HEK293 (cell line): Measurements from ENCODE around the gene RGS6.

Experiments used
- CTCF ChIA-PET: fragments of 350-600 bp; formaldehyde crosslinking; extraction: SDS; loops from one replicate; lab custom pipeline; 2021; ENCODE audit warnings: antibody characterized with exemption; lab: Yijun Ruan, JAX
- POLR2A ChIA-PET: fragments of 300-600 bp; formaldehyde crosslinking; extraction: SDS; loops from one replicate; lab custom pipeline; 2020; ENCODE audit warnings: antibody characterized with exemption, inconsistent platforms; lab: Yijun Ruan, JAX
- H3K27ac ChIP-seq: fragments of 200-500 bp; sonication (Bioruptor generic); 2 replicates; pipeline ENCODE4 v1.5.1; 2014; ENCODE audit warnings: low read depth, low read length, control low read depth, inconsistent platforms; ENCODE audit errors: extremely low read depth
- H3K36me3 ChIP-seq, 2 experiments: fragments of 200-500 bp in 1 of 2; sonication (Bioruptor generic) in 1 of 2; 1 replicate in 1 of 2; 2 replicates in 1 of 2; pipeline ENCODE4 v1.5.1; 2014 to 2017; ENCODE audit warnings: inconsistent platforms in 2 of 2, low read length in 2 of 2; ENCODE audit not compliant: control insufficient read depth in 2 of 2, insufficient read depth in 1 of 2
- H3K4me1 ChIP-seq: fragments of 200-500 bp; sonication (Bioruptor generic); 2 replicates; pipeline ENCODE4 v1.5.1; 2014; ENCODE audit warnings: mild to moderate bottlenecking, low read length, inconsistent platforms; ENCODE audit not compliant: control insufficient read depth, insufficient read depth
- H3K4me3 ChIP-seq: 2 replicates; pipeline ENCODE4 v1.5.1; 2011; ENCODE audit warnings: low read depth, mild to moderate bottlenecking, control low read depth, low read length, moderate library complexity
- H3K9me3 ChIP-seq: fragments of 200-500 bp; sonication (Bioruptor generic); 2 replicates; pipeline ENCODE4 v1.5.1; 2014; ENCODE audit warnings: low read depth, low read length, inconsistent platforms; ENCODE audit not compliant: control insufficient read depth, insufficient read depth
- GLIS2 ChIP-seq: fragments of 450-650 bp; formaldehyde crosslinking; IDR thresholded peaks from 2 replicates; pipeline ENCODE4 v1.5.1; 2016; ENCODE audit warnings: missing biosample characterization, missing genetic modification characterization
- HOXD13 ChIP-seq: sonication (generic); formaldehyde crosslinking; IDR thresholded peaks from 2 replicates; pipeline ENCODE4 v1.8.0; 2022; ENCODE audit warnings: missing genetic modification reagents, borderline replicate concordance
- SETDB1 ChIP-seq: IDR thresholded peaks from one replicate; pipeline ENCODE4 v1.6.1; 2017; ENCODE audit warnings: mild to moderate bottlenecking, low read length, moderate library complexity, mixed read lengths; ENCODE audit not compliant: insufficient read length
- TCF7L2 ChIP-seq: IDR thresholded peaks from 2 replicates; pipeline ENCODE4 v1.6.1; 2011; ENCODE audit warnings: low read depth, mild to moderate bottlenecking, inconsistent platforms, low read length, moderate library complexity, borderline replicate concordance
- ZBTB17 ChIP-seq: fragments of 450-650 bp; formaldehyde crosslinking; IDR thresholded peaks from 2 replicates; pipeline ENCODE4 v1.5.1; 2016; ENCODE audit warnings: missing biosample characterization, missing genetic modification characterization
- ZBTB8A ChIP-seq: fragments of 450-650 bp; formaldehyde crosslinking; IDR thresholded peaks from 2 replicates; pipeline ENCODE4 v1.5.1; 2016; ENCODE audit warnings: missing biosample characterization, missing genetic modification characterization
- ZNF10 ChIP-seq: fragments of 450-650 bp; formaldehyde crosslinking; IDR thresholded peaks from 2 replicates; pipeline ENCODE4 v1.5.1; 2017; ENCODE audit warnings: missing biosample characterization, missing genetic modification characterization
- ZNF146 ChIP-seq: fragments of 450-650 bp; formaldehyde crosslinking; IDR thresholded peaks from 2 replicates; pipeline ENCODE4 v1.5.1; 2016; ENCODE audit warnings: missing biosample characterization, missing genetic modification characterization
- ZNF16 ChIP-seq: fragments of 450-650 bp; formaldehyde crosslinking; IDR thresholded peaks from 2 replicates; pipeline ENCODE4 v1.5.1; 2016; ENCODE audit warnings: low read depth, missing biosample characterization, missing genetic modification characterization
- ZNF169 ChIP-seq: fragments of 450-650 bp; formaldehyde crosslinking; IDR thresholded peaks from 2 replicates; pipeline ENCODE4 v1.5.1; 2016; ENCODE audit warnings: missing biosample characterization, missing genetic modification characterization
- ZNF175 ChIP-seq: fragments of 450-650 bp; formaldehyde crosslinking; IDR thresholded peaks from 2 replicates; pipeline ENCODE4 v1.5.1; 2016; ENCODE audit warnings: missing biosample characterization, missing genetic modification characterization
- ZNF184 ChIP-seq: fragments of 450-650 bp; IDR thresholded peaks from 2 replicates; pipeline ENCODE4 v1.5.1; 2018; ENCODE audit warnings: missing biosample characterization, mild to moderate bottlenecking, missing genetic modification characterization
- ZNF2 ChIP-seq: fragments of 450-650 bp; formaldehyde crosslinking; IDR thresholded peaks from 2 replicates; pipeline ENCODE4 v1.5.1; 2016; ENCODE audit warnings: missing biosample characterization, missing genetic modification characterization
- ZNF223 ChIP-seq: fragments of 450-650 bp; formaldehyde crosslinking; IDR thresholded peaks from 2 replicates; pipeline ENCODE4 v1.5.1; 2016; ENCODE audit warnings: missing biosample characterization, missing genetic modification characterization
- ZNF24 ChIP-seq: fragments of 450-650 bp; formaldehyde crosslinking; IDR thresholded peaks from 2 replicates; pipeline ENCODE4 v1.5.1; 2016; ENCODE audit warnings: missing biosample characterization, missing genetic modification characterization
- ZNF292 ChIP-seq: fragments of 450-650 bp; formaldehyde crosslinking; IDR thresholded peaks from 2 replicates; pipeline ENCODE4 v1.5.1; 2016; ENCODE audit warnings: low read depth, missing biosample characterization, missing genetic modification characterization, borderline replicate concordance
- ZNF423 ChIP-seq: fragments of 450-650 bp; formaldehyde crosslinking; IDR thresholded peaks from 2 replicates; pipeline ENCODE4 v1.5.1; 2016; ENCODE audit warnings: missing biosample characterization, missing genetic modification characterization
- ZNF449 ChIP-seq: fragments of 450-650 bp; formaldehyde crosslinking; IDR thresholded peaks from 2 replicates; pipeline ENCODE4 v1.5.1; 2017; ENCODE audit warnings: missing biosample characterization, mild to moderate bottlenecking, missing genetic modification characterization, moderate library complexity
- ZNF501 ChIP-seq: fragments of 450-650 bp; formaldehyde crosslinking; IDR thresholded peaks from 2 replicates; pipeline ENCODE4 v1.5.1; 2016; ENCODE audit warnings: missing biosample characterization, missing genetic modification characterization
- ZNF514 ChIP-seq: fragments of 450-650 bp; formaldehyde crosslinking; IDR thresholded peaks from 2 replicates; pipeline ENCODE4 v1.5.1; 2016; ENCODE audit warnings: missing biosample characterization, missing genetic modification characterization
- ZNF521 ChIP-seq: fragments of 450-650 bp; formaldehyde crosslinking; IDR thresholded peaks from 2 replicates; pipeline ENCODE4 v1.5.1; 2017; ENCODE audit warnings: missing biosample characterization, mild to moderate bottlenecking, missing genetic modification characterization
- ZNF548 ChIP-seq: fragments of 450-650 bp; formaldehyde crosslinking; IDR thresholded peaks from 2 replicates; pipeline ENCODE4 v1.5.1; 2016; ENCODE audit warnings: missing biosample characterization, missing genetic modification characterization
- ZNF561 ChIP-seq: fragments of 450-650 bp; IDR thresholded peaks from 2 replicates; pipeline ENCODE4 v1.5.1; 2018; ENCODE audit warnings: missing biosample characterization, missing genetic modification characterization, borderline replicate concordance
- ZNF623 ChIP-seq: fragments of 450-650 bp; formaldehyde crosslinking; IDR thresholded peaks from 2 replicates; pipeline ENCODE4 v1.5.1; 2016; ENCODE audit warnings: missing biosample characterization, missing genetic modification characterization
- ZNF768 ChIP-seq: fragments of 450-650 bp; formaldehyde crosslinking; IDR thresholded peaks from 2 replicates; pipeline ENCODE4 v1.5.1; 2018; ENCODE audit warnings: missing biosample characterization, mild to moderate bottlenecking, missing genetic modification characterization
- ZNF777 ChIP-seq: fragments of 450-650 bp; formaldehyde crosslinking; IDR thresholded peaks from 2 replicates; pipeline ENCODE4 v1.5.1; 2017; ENCODE audit warnings: missing biosample characterization, missing genetic modification characterization, borderline replicate concordance
- ZNF792 ChIP-seq: fragments of 450-650 bp; formaldehyde crosslinking; IDR thresholded peaks from 2 replicates; pipeline ENCODE4 v1.5.1; 2016; ENCODE audit warnings: missing biosample characterization, missing genetic modification characterization
- TF ChIP-seq, protein P1 (sequence below): fragments of 450-650 bp; IDR thresholded peaks from 2 replicates; pipeline ENCODE4 v1.5.1; 2018; ENCODE audit warnings: missing biosample characterization, missing genetic modification characterization

Gene RGS6

DNA sequence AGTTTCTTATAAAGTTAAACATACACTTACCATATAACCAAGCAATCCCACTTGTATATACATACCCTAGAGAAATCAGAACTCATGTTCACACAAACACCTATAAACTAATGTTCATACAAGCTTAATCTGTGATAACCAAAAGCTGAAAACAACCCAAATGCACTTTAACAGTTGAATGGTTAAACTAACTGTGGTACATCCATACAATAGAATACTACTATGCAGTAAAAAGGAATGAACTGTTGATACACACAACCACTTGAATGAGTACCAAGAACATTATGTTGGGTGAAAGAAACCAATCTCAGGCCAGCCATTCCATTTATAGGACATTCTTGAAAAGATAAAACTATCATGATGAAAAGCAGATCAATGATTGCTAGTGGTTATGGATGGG, 534.1 kb downstream of the RGS6 start:
- Histone ChIP-seq H3K4me3 (no peak overlapping the region), H3K9me3 (no peaks in the 10 kb centered on the region; the same call in none of the 2 replicates), H3K27ac (no peak overlapping the region), H3K36me3 (no peaks in the 10 kb centered on the region), H3K4me1 (no peaks in the 10 kb centered on the region)
- ChIA-PET POLR2A (no interaction called here), CTCF (interaction anchor here (0.6 kb wide), 1 partner anchor 20 kb away, joined by 3 read pairs; no protein-coding TSS in a partner anchor)
- TF ChIP-seq ZNF792 (tag by site-specific recombination) (no peak), ZNF223 (tag by site-specific recombination) (no peak), ZNF146 (tag by site-specific recombination) (peak; percentile 49; the same call in 1 of the 2 replicates), ZNF10 (tag by site-specific recombination) (no peak), ZNF623 (no peak), SETDB1 (peak; percentile 57), HOXD13 (CRISPR knock-in tag) (no peak), ZNF423 (no peak), ZNF768 (tag by site-specific recombination) (no peak)

GRCh38 chr14:72471346-72471745, 539.1 kb downstream of the RGS6 start:
- H3K4me3 ChIP-seq, result no peak overlapping the region
- no peaks in the 10 kb centered on the region; the same call in 1 of the 2 replicates for H3K9me3 ChIP-seq
- POLR2A ChIA-PET, result no interaction called here
- H3K36me3 ChIP-seq, result no peaks in the 10 kb centered on the region
- CTCF ChIA-PET, result no interaction called here
- no peaks in the 10 kb centered on the region for H3K4me1 ChIP-seq
- no peak for TF ChIP-seq ZNF521 (tag by site-specific recombination)
- no peak overlapping the region for H3K27ac ChIP-seq

- Histone ChIP-seq H3K4me3 (no peak overlapping the region), H3K9me3 (no peaks in the 10 kb centered on the region), H3K36me3 (no peaks in the 10 kb centered on the region), H3K4me1 (peaks cover 5% of the 10 kb centered on the region; the same call in 1 of the 2 replicates), H3K27ac (no peak overlapping the region)
- TF ChIP-seq ZNF449 (tag by site-specific recombination) (no peak), ZNF24 (no peak), ZNF514 (tag by site-specific recombination) (no peak), ZBTB8A (no peak), ZNF501 (tag by site-specific recombination) (no peak), ZBTB17 (tag by site-specific recombination) (no peak), ZNF292 (no peak), ZNF184 (tag by site-specific recombination) (no peak), ZNF2 (tag by site-specific recombination) (no peak), ZNF777 (tag by site-specific recombination) (no peak), TCF7L2 (no peak), ZNF16 (tag by site-specific recombination) (no peak), ZNF423 (no peak), ZNF548 (tag by site-specific recombination) (no peak), GLIS2 (no peak), ZNF561 (no peak), ZNF175 (tag by site-specific recombination) (no peak), ZNF169 (tag by site-specific recombination) (no peak)
- TF ChIP-seq, protein P1, sequence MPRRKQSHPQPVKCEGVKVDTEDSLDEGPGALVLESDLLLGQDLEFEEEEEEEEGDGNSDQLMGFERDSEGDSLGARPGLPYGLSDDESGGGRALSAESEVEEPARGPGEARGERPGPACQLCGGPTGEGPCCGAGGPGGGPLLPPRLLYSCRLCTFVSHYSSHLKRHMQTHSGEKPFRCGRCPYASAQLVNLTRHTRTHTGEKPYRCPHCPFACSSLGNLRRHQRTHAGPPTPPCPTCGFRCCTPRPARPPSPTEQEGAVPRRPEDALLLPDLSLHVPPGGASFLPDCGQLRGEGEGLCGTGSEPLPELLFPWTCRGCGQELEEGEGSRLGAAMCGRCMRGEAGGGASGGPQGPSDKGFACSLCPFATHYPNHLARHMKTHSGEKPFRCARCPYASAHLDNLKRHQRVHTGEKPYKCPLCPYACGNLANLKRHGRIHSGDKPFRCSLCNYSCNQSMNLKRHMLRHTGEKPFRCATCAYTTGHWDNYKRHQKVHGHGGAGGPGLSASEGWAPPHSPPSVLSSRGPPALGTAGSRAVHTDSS (tag by site-specific recombination), result no peak
- CTCF ChIA-PET, result interaction anchor here (0.7 to 1.1 kb wide), 5 partner anchors 10 to 52 kb away, joined by 3 read pairs; no protein-coding TSS in a partner anchor
- POLR2A ChIA-PET, result no interaction called here
These were observed 540.6 kb downstream of the RGS6 start for GRCh38 chr14:72472845-72473244.
